WTC11 (cell line): ENCODE data around the gene EIF3B. TPM values are rescaled to one million over a fixed set of nuclear protein-coding genes. Genes with fewer than 3 reads are reported as not detected.

Experiments used
- EMX1 ChIP-seq: fragments of 250-450 bp; sonication (Bioruptor Pico); IDR thresholded peaks from 2 replicates; pipeline ENCODE4 v1.8.0; 2021; ENCODE audit warnings: mild to moderate bottlenecking
- ESRRA ChIP-seq: sonication (generic); formaldehyde crosslinking; IDR thresholded peaks from 2 replicates; pipeline ENCODE4 v1.8.1; 2022; ENCODE audit warnings: mild to moderate bottlenecking, missing genetic modification reagents, borderline replicate concordance
- FOXP4 ChIP-seq: sonication (generic); formaldehyde crosslinking; IDR thresholded peaks from 2 replicates; pipeline ENCODE4 v1.8.0; 2022; ENCODE audit warnings: mild to moderate bottlenecking, missing genetic modification reagents
- JAZF1 ChIP-seq: fragments of 250-450 bp; sonication (Bioruptor Pico); IDR thresholded peaks from 2 replicates; pipeline ENCODE4 v1.9.0; 2021; ENCODE audit warnings: moderate library complexity, mild to moderate bottlenecking, inconsistent platforms
- STAT6 ChIP-seq: sonication (generic); formaldehyde crosslinking; conservative IDR thresholded peaks from 2 replicates; pipeline ENCODE4 v1.8.1; 2023; ENCODE audit warnings: mild to moderate bottlenecking, low read depth, missing genetic modification reagents, moderate library complexity
- USF1 ChIP-seq: sonication (generic); formaldehyde crosslinking; IDR thresholded peaks from 2 replicates; pipeline ENCODE4 v1.8.0; 2022; ENCODE audit warnings: mild to moderate bottlenecking, missing genetic modification reagents
- USF2 ChIP-seq: sonication (generic); formaldehyde crosslinking; IDR thresholded peaks from 2 replicates; pipeline ENCODE4 v1.8.1; 2023; ENCODE audit warnings: mild to moderate bottlenecking, missing genetic modification reagents, moderate library complexity
- ZBTB43 ChIP-seq: sonication (generic); formaldehyde crosslinking; IDR thresholded peaks from 2 replicates; pipeline ENCODE4 v1.8.1; 2023; ENCODE audit warnings: mild to moderate bottlenecking, missing genetic modification reagents
- ZNF121 ChIP-seq: sonication (generic); formaldehyde crosslinking; IDR thresholded peaks from 2 replicates; pipeline ENCODE4 v1.8.0; 2023; ENCODE audit warnings: missing genetic modification reagents
- ZNF138 ChIP-seq: sonication (generic); formaldehyde crosslinking; conservative IDR thresholded peaks from 2 replicates; pipeline ENCODE4 v1.8.1; 2022; ENCODE audit warnings: mild to moderate bottlenecking, moderate library complexity, missing genetic modification reagents
- ZNF416 ChIP-seq: fragments of 250-450 bp; sonication (Bioruptor Pico); IDR thresholded peaks from 2 replicates; pipeline ENCODE4 v1.9.0; 2021; ENCODE audit warnings: mild to moderate bottlenecking, inconsistent platforms
- ZNF512 ChIP-seq: sonication (generic); formaldehyde crosslinking; IDR thresholded peaks from 2 replicates; pipeline ENCODE4 v1.8.1; 2022; ENCODE audit warnings: missing genetic modification reagents, borderline replicate concordance
- ZSCAN18 ChIP-seq: fragments of 250-450 bp; sonication (Bioruptor Pico); IDR thresholded peaks from 2 replicates; pipeline ENCODE4 v2.1.2; 2022; ENCODE audit warnings: mild to moderate bottlenecking, moderate library complexity
- total RNA-seq: library from RNA; stranded (reverse); gene quantifications from 3 replicates; pipeline ENCODE4 v1.2.3, GENCODE V29; 2021
- TF ChIP-seq, protein P1 (sequence below): sonication (generic); formaldehyde crosslinking; IDR thresholded peaks from 2 replicates; pipeline ENCODE4 v1.8.1; 2023; ENCODE audit warnings: mild to moderate bottlenecking, moderate library complexity, missing genetic modification reagents
- TF ChIP-seq, protein P2 (sequence below): sonication (generic); formaldehyde crosslinking; IDR thresholded peaks from 2 replicates; pipeline ENCODE4 v1.8.1; 2023; ENCODE audit warnings: mild to moderate bottlenecking, missing genetic modification reagents, borderline replicate concordance
- TF ChIP-seq, protein P3 (sequence below): fragments of 250-450 bp; sonication (Bioruptor Pico); IDR thresholded peaks from 2 replicates; pipeline ENCODE4 v1.9.0; 2021; ENCODE audit warnings: mild to moderate bottlenecking

Gene EIF3B
- total RNA-seq, 1 experiment from 2014 or later = 361 TPM

GRCh38 chr7:2403718-2404648 is 49.4 kb downstream of the EIF3B start (continued):
- no peak for TF ChIP-seq ZBTB43 (CRISPR knock-in tag)
- no peak for TF ChIP-seq STAT6 (CRISPR knock-in tag)
- no peak for TF ChIP-seq ZNF138 (CRISPR knock-in tag)
- no peak for TF ChIP-seq ZSCAN18 (CRISPR knock-in tag)
- peak; percentile 89 for TF ChIP-seq ZNF121 (CRISPR knock-in tag)
- TF ChIP-seq FOXP4 (CRISPR knock-in tag) = 0 out of 2 replicates have a peak, but pooled peaks have one; percentile 41
- TF ChIP-seq ZNF512 (CRISPR knock-in tag) = no peak
- TF ChIP-seq, protein P1, sequence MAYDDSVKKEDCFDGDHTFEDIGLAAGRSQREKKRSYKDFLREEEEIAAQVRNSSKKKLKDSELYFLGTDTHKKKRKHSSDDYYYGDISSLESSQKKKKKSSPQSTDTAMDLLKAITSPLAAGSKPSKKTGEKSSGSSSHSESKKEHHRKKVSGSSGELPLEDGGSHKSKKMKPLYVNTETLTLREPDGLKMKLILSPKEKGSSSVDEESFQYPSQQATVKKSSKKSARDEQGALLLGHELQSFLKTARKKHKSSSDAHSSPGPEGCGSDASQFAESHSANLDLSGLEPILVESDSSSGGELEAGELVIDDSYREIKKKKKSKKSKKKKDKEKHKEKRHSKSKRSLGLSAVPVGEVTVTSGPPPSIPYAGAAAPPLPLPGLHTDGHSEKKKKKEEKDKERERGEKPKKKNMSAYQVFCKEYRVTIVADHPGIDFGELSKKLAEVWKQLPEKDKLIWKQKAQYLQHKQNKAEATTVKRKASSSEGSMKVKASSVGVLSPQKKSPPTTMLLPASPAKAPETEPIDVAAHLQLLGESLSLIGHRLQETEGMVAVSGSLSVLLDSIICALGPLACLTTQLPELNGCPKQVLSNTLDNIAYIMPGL = 0 out of 2 replicates have a peak, but pooled peaks have one; percentile 48
- no peak for TF ChIP-seq ESRRA (CRISPR knock-in tag)
- no peak for TF ChIP-seq JAZF1 (CRISPR knock-in tag)
- TF ChIP-seq, protein P2, sequence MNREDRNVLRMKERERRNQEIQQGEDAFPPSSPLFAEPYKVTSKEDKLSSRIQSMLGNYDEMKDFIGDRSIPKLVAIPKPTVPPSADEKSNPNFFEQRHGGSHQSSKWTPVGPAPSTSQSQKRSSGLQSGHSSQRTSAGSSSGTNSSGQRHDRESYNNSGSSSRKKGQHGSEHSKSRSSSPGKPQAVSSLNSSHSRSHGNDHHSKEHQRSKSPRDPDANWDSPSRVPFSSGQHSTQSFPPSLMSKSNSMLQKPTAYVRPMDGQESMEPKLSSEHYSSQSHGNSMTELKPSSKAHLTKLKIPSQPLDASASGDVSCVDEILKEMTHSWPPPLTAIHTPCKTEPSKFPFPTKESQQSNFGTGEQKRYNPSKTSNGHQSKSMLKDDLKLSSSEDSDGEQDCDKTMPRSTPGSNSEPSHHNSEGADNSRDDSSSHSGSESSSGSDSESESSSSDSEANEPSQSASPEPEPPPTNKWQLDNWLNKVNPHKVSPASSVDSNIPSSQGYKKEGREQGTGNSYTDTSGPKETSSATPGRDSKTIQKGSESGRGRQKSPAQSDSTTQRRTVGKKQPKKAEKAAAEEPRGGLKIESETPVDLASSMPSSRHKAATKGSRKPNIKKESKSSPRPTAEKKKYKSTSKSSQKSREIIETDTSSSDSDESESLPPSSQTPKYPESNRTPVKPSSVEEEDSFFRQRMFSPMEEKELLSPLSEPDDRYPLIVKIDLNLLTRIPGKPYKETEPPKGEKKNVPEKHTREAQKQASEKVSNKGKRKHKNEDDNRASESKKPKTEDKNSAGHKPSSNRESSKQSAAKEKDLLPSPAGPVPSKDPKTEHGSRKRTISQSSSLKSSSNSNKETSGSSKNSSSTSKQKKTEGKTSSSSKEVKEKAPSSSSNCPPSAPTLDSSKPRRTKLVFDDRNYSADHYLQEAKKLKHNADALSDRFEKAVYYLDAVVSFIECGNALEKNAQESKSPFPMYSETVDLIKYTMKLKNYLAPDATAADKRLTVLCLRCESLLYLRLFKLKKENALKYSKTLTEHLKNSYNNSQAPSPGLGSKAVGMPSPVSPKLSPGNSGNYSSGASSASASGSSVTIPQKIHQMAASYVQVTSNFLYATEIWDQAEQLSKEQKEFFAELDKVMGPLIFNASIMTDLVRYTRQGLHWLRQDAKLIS (CRISPR knock-in tag) = no peak
- TF ChIP-seq USF1 (CRISPR knock-in tag) = no peak
- TF ChIP-seq, protein P3, sequence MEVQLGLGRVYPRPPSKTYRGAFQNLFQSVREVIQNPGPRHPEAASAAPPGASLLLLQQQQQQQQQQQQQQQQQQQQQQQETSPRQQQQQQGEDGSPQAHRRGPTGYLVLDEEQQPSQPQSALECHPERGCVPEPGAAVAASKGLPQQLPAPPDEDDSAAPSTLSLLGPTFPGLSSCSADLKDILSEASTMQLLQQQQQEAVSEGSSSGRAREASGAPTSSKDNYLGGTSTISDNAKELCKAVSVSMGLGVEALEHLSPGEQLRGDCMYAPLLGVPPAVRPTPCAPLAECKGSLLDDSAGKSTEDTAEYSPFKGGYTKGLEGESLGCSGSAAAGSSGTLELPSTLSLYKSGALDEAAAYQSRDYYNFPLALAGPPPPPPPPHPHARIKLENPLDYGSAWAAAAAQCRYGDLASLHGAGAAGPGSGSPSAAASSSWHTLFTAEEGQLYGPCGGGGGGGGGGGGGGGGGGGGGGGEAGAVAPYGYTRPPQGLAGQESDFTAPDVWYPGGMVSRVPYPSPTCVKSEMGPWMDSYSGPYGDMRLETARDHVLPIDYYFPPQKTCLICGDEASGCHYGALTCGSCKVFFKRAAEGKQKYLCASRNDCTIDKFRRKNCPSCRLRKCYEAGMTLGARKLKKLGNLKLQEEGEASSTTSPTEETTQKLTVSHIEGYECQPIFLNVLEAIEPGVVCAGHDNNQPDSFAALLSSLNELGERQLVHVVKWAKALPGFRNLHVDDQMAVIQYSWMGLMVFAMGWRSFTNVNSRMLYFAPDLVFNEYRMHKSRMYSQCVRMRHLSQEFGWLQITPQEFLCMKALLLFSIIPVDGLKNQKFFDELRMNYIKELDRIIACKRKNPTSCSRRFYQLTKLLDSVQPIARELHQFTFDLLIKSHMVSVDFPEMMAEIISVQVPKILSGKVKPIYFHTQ = no peak
- peak; percentile 73; the same call in 1 of the 2 replicates for TF ChIP-seq ZNF416
- no peak for TF ChIP-seq EMX1 (CRISPR knock-in tag)
- TF ChIP-seq USF2 (CRISPR knock-in tag) = no peak
